ENCODE data around the gene TWIST2.
A peak's percentile ranks its signal among the peaks of the same experiment; 100 is the strongest.

Gene TWIST2

DNA sequence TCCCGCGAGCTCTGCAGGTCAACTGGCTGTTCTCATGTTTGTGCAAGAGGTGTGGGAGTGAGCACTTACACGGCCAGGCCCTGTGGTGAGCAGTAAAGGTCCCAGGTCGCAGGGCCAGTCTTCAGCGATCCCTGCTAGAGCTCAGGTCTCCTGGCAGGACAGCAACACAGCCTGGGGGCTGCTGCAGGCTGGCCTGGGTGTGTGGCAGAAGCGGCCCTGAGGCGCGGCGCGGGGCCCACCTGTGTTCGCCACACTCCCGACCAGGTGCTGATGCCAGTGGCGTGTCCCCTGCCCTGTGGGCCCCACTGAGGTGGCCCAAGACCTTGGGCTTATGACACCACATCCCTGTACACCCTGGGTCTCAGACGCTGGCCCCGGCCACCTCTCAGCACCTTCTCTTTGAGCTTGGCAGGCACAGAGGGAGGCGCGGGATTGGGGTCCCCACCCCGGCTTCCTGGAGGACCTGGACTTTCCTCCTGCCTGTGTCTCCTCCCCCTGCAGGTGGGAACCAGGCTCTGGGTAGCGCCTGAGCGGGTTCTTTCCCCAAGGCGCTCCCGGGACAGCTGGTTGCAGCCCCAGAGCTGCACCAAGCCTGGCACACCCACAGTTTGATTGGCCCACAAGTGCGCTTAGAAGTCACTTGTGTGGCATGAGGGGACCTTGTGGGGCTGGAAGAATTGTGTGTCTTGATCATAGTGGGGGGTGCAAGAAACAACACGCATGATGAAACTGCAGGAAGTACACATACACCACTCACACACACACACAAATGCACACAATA lies 59.2 kb downstream of the TWIST2 start:
- no peak overlapping the region for H3K27ac Mint-ChIP-seq
- no peaks in the 10 kb centered on the region for H3K36me3 Mint-ChIP-seq
- H3K27me3 Mint-ChIP-seq, result peaks cover 3% of the 10 kb centered on the region
- H3K9me3 Mint-ChIP-seq, result no peaks in the 10 kb centered on the region
- H3K4me1 Mint-ChIP-seq, result no peaks in the 10 kb centered on the region
- H3K4me3 Mint-ChIP-seq, result no peak overlapping the region

DNA sequence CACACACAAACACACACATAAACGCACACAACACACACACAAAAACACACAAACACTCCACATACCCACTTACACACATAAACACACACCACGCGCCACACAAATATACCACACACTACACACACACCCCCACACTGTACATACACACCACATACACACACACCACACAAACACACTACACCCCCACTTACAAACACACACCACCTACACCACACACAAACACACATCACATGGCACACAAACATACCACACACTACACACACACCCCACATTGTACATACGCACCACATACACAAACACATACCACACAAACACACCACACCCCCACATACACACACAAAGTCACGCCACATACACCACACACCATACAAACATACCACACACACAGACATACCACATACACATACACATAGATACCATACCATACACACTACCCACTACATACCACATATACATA lies 59.9 kb downstream of the TWIST2 start:
- Mint-ChIP-seq H3K27ac (no peak overlapping the region), H3K4me3 (no peak overlapping the region), H3K27me3 (peaks cover 3% of the 10 kb centered on the region), H3K36me3 (no peaks in the 10 kb centered on the region), H3K4me1 (no peaks in the 10 kb centered on the region), H3K9me3 (no peaks in the 10 kb centered on the region)

DNA sequence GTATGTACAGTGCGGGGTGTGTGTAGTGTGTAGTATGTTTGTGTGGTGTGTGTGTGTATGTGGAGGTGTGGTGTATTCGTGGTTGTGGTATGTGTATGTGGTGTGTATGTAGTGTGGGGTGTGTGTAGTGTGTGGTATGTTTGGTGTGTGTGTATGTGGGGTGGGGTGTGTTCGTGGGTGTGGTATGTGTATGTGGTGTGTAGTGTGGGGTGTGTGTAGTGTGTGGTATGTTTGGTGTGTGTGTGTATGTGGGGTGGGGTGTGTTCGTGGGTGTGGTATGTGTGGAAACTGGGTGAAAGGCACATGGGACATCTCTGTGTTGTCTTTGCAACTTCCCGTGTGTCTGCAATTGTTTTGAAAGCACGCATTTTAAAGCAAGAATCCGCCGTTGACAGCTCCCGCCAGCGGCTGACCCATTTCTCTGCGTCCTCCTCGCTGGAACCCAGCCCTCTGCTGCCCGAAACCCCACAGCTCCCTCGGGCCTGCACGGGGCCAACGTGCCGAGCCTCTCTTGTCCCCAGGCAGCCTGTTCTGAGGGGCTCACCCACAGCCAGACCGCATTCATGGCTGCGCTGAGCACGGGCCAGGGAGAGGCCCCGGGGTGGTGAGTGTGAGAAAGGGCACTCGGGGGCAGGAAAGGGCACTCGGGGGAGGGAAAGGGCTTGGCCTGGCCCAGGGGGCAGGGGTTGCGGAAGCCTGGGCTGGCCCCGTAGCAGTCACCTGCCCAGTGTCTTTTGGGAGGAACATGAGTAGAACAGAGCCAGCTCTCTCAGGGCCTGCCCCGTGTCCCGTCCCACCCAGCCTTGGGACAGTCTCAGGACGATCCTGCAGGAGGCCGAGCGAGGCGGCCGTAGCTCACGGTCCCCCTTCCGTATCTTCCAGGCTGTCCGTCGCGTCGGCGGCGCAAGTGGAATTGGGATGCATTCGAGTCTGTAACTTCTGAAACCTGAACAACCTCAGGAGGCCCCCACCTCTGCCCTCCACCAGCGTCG lies 61.4 kb downstream of the TWIST2 start:
- Mint-ChIP-seq H3K9me3 (no peaks in the 10 kb centered on the region), H3K27me3 (peaks cover 3% of the 10 kb centered on the region), H3K4me3 (no peak overlapping the region), H3K36me3 (no peaks in the 10 kb centered on the region), H3K27ac (no peak overlapping the region), H3K4me1 (no peaks in the 10 kb centered on the region)

DNA sequence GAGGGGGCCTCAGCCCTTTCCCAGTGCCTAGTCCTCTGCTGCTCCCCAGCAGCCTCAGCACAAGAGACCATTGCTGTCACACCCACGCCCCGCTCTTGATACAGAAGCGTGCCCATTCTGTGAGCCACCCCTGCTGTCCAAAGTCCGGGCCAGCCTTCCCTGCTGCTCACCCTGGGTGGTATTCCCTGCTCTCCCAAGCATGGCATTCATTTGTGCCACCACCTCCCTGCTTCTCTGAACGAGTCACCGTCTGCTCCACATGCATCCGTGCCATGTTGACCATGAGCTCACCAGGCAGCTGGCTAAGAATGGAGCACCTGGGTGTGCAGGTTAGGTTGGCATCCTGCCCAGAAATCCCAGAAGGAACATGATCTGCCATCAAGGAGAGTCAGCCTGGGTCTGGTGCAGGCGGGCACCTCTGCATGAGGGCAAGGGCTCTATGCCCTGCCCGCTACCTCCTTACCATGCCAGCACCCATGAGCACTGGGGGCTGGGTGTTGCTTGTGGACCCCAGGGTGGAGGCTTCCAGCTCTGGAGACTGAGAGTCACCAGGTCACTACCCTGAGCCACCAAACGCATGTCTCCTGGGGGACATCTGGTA lies 63.0 kb downstream of the TWIST2 start:
- no peaks in the 10 kb centered on the region for H3K36me3 Mint-ChIP-seq
- H3K4me1 Mint-ChIP-seq, result no peaks in the 10 kb centered on the region

DNA sequence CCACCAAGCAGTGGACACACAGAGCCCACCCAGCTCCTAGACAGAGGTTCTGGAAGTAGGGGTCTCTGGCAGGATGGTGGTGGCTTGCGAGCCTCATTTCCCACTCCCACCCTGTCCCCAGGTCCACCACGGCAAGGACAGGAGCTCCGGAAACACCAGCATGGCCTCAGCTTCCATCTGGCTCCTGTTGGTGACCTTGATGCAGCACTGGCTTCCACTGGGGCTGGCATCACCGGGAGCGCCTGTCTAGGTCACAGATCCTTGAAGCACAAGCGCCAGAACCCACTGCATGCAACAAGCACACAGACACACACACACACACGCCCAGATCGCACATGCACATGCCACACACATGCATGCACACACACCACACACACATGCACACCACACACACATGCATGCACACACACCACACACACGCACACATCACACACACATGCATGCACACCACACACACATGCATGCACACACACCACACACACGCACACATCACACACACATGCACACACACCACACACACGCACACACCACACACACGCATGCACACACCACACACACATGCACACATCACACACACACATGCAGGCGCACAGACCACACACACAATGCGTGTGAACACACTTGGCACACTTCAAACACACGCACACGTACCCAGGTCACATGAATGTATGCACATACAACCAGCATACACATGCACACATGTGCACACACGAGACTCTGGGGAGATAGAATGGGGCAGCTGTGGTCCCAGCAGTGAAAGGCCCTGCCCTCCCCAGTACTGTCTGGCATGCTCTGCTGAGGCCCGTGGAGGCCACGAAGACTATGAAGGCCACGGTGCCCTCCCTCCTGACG lies 63.7 kb downstream of the TWIST2 start:
- peaks cover 2% of the 10 kb centered on the region for H3K27me3 Mint-ChIP-seq
- H3K4me1 Mint-ChIP-seq, result no peaks in the 10 kb centered on the region
- no peak overlapping the region for H3K4me3 Mint-ChIP-seq
- peak overlapping the region; percentile 14 for H3K27ac Mint-ChIP-seq
- H3K36me3 Mint-ChIP-seq, result no peaks in the 10 kb centered on the region
- no peaks in the 10 kb centered on the region for H3K9me3 Mint-ChIP-seq

More for the DNA sequence above, 63.0 kb downstream of the TWIST2 start:
- H3K4me3 Mint-ChIP-seq, result no peak overlapping the region
- H3K27me3 Mint-ChIP-seq, result peaks cover 3% of the 10 kb centered on the region
- no peaks in the 10 kb centered on the region for H3K9me3 Mint-ChIP-seq
- H3K27ac Mint-ChIP-seq, result no peak overlapping the region

DNA sequence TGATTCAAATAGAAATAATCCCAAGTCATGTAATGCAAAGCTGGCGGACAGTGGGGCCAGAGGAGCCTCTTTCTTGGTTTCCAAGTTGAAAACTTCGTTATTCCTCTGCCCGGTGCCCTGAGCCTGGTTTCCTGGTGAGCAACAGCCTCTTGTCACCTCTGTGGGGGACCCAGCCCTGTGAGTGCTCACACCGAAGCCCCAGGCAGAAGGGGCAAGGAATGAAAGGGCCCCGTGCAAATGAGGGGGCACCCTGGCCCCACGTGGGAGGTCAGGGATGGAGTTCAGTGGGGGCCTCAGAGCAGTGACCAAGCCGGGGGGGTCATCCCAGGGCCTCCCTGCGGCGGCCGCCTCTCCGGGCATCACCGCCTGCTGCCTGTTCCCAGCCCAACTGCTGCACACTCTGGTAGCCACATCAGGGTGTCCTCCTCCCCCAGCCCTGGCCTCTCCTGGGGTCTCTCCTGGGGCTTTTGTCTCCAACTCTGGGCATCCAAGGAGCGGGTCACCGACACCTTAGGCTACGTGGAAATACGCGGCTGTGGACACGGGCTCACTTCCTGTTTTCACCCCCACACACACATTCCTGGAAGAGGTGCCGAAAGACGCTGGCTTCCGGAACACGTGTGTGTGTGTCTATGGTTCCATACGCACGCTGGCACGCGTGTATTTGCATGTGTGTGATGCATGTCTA lies 64.5 kb downstream of the TWIST2 start:
- H3K36me3 Mint-ChIP-seq, result no peaks in the 10 kb centered on the region
- H3K27me3 Mint-ChIP-seq, result peaks cover 2% of the 10 kb centered on the region
- no peak overlapping the region for H3K4me3 Mint-ChIP-seq
- no peaks in the 10 kb centered on the region for H3K4me1 Mint-ChIP-seq
- no peaks in the 10 kb centered on the region for H3K9me3 Mint-ChIP-seq
- no peak overlapping the region for H3K27ac Mint-ChIP-seq

DNA sequence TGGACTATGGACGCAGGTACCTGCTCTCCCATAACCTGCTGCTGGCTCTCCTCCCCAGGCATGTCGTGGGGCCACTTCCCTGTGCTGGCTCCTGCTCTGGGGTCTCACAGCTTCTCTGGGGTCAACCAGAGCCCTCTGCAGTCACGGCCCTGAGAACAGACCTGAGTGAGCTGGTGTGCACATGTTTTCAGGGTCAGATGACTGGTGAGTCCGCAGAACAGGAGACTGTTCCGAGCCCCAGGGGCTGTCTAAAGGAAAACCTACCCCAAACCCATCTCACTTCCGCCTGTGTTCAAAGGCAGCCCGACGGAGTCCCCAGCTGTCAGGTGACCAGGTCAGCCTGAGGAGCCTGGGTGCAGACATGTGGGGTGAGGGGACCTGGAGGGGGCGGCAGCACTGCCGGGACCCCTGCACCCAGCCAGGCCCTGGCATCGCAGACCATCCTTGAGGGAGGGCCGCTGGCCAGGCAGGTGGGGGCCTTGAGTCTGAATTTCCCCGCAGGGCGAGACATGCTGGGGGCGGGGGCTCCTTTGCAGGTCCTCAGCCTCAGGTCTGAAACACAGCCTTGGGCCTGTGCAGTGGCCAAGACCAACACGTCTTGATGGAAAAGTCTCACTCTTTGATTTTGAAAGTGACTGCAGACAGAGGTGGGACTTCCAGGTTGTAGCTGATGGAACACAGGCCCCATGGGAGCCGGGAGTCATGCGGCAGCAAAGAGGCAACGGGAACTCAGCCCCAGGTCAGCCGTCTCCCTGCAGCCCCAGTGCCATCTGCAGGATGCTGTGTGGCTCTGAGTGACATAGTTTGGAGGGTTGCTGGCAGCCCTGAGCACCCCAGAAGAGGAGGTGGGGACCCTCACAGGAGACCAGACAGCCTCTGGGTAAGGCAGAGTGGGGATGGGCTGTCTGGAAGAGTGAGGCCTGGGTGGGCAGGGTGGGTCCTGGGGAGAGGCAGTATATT lies 65.3 kb downstream of the TWIST2 start:
- no peaks in the 10 kb centered on the region for H3K9me3 Mint-ChIP-seq
- peaks cover 2% of the 10 kb centered on the region for H3K27me3 Mint-ChIP-seq
- H3K4me3 Mint-ChIP-seq, result no peak overlapping the region
- no peaks in the 10 kb centered on the region for H3K36me3 Mint-ChIP-seq
- no peaks in the 10 kb centered on the region for H3K4me1 Mint-ChIP-seq
- no peak overlapping the region for H3K27ac Mint-ChIP-seq

DNA sequence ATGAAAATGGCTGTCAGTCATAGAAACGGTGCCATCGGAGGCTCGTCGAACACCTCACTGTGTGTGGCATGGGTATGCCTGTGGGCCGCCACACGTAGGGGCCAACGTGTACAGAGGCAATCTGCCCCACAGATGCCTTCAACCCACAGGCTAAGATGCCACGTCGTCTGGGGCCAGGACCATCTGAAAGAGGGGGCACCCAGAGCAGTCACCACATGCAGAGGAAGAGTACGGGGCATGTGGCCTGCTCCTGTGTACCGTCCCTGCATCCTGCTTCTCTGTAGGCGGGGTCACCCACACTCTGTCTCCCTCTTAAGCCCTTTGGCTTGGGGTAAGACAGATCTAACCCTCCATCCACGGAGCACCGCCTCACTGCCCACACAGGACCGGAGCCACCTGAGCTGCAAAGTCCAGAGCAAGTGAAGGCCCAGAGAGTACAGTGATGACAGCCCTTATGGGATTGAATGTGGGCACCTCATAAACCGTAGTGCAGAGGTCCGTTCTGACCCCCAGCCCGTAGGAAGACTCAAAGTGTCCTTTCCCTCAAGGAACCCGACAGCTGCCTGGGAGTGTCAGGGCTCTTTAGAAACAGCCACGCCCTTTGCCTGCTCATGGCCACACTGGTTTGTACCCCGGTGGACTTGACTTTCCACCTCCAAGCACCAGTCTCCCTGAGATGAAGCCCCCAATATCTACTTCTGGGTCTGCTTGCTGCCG lies 66.2 kb downstream of the TWIST2 start:
- peaks cover 2% of the 10 kb centered on the region for H3K27me3 Mint-ChIP-seq
- H3K27ac Mint-ChIP-seq, result no peak overlapping the region
- H3K4me3 Mint-ChIP-seq, result no peak overlapping the region
- no peaks in the 10 kb centered on the region for H3K9me3 Mint-ChIP-seq
- no peaks in the 10 kb centered on the region for H3K36me3 Mint-ChIP-seq
- H3K4me1 Mint-ChIP-seq, result no peaks in the 10 kb centered on the region

DNA sequence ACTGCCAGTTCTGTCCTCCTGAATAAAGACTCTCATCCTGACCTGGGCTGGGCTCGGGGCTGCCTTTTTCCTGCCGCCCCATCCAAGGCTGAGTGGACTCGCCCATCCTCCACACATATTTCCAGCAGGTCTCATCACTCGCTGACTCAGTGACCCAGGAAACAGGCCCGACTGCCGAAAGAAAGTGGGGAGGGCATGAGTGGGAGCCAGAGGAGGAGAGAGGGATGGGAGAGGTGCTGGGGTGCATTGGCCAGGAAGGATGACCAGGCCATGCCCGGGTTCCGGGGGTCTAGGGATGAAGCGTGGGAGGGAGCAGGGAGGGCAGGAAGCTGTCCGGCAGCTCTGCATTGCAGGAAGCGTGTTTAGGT lies 66.7 kb downstream of the TWIST2 start:
- Mint-ChIP-seq H3K9me3 (no peaks in the 10 kb centered on the region), H3K4me1 (no peaks in the 10 kb centered on the region), H3K36me3 (no peaks in the 10 kb centered on the region), H3K4me3 (no peak overlapping the region), H3K27me3 (peaks cover 2% of the 10 kb centered on the region), H3K27ac (no peak overlapping the region)

DNA sequence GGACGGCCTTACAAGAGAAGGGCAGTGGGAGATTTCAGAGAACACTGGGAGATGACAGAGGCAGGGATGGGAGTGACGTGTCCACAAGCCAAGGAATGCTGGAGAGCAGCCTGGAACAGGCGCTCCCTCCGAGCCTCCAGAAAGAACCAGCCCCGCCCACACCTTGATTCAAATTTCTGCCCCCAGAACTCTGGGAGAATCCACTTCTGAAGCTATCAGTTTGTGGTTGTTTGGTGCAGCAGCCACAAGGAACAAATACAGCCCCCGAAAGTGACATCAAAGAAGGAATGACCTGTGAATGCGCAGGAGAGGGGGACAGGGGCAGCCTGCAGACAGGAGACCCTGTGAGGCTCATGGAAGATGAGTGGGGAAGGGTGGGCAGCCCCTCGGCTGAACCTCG lies 67.3 kb downstream of the TWIST2 start:
- H3K36me3 Mint-ChIP-seq, result no peaks in the 10 kb centered on the region
- no peak overlapping the region for H3K4me3 Mint-ChIP-seq
- H3K27ac Mint-ChIP-seq, result no peak overlapping the region
- H3K27me3 Mint-ChIP-seq, result peaks cover 2% of the 10 kb centered on the region
- no peaks in the 10 kb centered on the region for H3K4me1 Mint-ChIP-seq
- no peaks in the 10 kb centered on the region for H3K9me3 Mint-ChIP-seq

DNA sequence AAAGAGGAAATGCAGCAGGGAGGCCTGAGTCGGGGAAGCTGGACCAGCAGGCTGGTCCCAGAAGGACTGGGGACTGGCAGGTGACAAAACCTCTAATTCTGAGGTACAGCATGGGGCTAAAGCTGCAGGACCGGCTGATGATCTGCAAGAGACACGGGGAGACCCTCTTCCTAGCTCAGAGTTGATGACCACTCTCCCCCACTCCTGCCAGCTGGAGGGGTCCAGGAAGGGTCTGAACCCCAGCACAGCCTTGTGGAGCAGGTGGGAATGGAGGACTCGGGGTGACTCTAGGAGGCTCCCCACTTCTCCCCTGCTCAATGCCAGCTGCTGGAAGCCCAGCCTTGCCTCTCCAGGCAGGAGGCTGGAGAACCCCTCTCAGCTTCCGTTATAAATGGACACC lies 67.7 kb downstream of the TWIST2 start:
- Mint-ChIP-seq H3K27me3 (peaks cover 2% of the 10 kb centered on the region), H3K4me3 (no peak overlapping the region), H3K9me3 (no peaks in the 10 kb centered on the region)

DNA sequence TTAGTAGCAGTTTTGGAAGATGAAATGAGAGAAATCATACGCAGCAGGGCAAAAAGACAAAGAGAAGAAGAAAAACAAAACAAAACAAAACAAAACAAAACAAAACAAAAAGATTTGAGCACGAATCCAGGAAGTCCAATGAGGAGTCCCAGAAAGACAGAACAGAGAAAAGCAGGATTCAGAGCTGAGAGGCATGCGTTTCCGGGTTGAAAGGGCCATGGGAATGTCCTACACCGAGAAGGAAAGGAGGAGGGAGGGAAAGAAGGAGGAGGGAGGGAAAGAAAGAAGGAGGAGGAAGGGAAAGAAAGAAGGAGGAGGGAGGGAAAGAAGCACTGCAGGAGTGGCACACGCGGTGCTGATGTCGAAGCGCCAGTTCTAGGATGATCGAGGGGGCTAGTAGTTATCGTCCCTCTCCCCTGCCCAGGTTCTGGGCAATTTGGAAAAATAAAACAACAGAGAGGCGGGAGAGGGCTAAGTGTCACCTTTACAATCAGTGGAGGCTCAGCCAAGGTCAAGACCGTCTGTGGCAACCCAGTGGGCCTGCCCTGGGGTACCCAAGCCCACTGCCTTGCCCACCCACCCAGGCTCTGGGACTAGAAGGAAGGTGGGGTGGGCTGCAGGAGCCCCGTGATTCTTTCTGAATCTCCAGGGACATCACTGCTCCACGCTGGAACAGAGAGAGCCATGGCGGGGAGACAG lies 68.4 kb downstream of the TWIST2 start:
- Mint-ChIP-seq H3K4me1 (no peaks in the 10 kb centered on the region), H3K27me3 (peaks cover 2% of the 10 kb centered on the region), H3K9me3 (no peaks in the 10 kb centered on the region), H3K27ac (no peak overlapping the region), H3K4me3 (no peak overlapping the region), H3K36me3 (no peaks in the 10 kb centered on the region)

More for the DNA sequence above, 67.7 kb downstream of the TWIST2 start:
- H3K4me1 Mint-ChIP-seq, result no peaks in the 10 kb centered on the region
- H3K36me3 Mint-ChIP-seq, result no peaks in the 10 kb centered on the region
- no peak overlapping the region for H3K27ac Mint-ChIP-seq
